T-helper 2 cell treated with Interferon-gamma antibody and Interleukin-4, amounts not matched to agents 5 μg/mL and 100 μg/mL, for 36 hours (primary cell): ENCODE results near the gene OLFML2A.
"Not testable (repeated sequence)": the region's sequence is repeated elsewhere in the genome, so short reads cannot be mapped to it uniquely, and the experiment has no call there.

Source experiments
- DNase-seq: peaks from one replicate; pipeline ENCODE4 v3.0.0; 2021; ENCODE audit warnings: low spot score
- H3K27ac Mint-ChIP-seq: one replicate; pipeline ENCODE4 v1.8.0; 2021; ENCODE audit warnings: mild to moderate bottlenecking, mixed read lengths
- H3K27me3 Mint-ChIP-seq: one replicate; pipeline ENCODE4 v1.8.0; 2021; ENCODE audit warnings: low read depth, mixed read lengths
- H3K36me3 Mint-ChIP-seq: one replicate; pipeline ENCODE4 v1.8.0; 2021; ENCODE audit warnings: low read depth, mixed read lengths
- H3K4me1 Mint-ChIP-seq: one replicate; pipeline ENCODE4 v1.8.0; 2021; ENCODE audit warnings: low read depth, mixed read lengths
- H3K4me3 Mint-ChIP-seq: one replicate; pipeline ENCODE4 v1.8.0; 2022; ENCODE audit warnings: mild to moderate bottlenecking, moderate library complexity, mixed read lengths
- H3K9me3 Mint-ChIP-seq: one replicate; pipeline ENCODE4 v1.8.0; 2021; ENCODE audit warnings: mixed read lengths

Gene OLFML2A

DNA sequence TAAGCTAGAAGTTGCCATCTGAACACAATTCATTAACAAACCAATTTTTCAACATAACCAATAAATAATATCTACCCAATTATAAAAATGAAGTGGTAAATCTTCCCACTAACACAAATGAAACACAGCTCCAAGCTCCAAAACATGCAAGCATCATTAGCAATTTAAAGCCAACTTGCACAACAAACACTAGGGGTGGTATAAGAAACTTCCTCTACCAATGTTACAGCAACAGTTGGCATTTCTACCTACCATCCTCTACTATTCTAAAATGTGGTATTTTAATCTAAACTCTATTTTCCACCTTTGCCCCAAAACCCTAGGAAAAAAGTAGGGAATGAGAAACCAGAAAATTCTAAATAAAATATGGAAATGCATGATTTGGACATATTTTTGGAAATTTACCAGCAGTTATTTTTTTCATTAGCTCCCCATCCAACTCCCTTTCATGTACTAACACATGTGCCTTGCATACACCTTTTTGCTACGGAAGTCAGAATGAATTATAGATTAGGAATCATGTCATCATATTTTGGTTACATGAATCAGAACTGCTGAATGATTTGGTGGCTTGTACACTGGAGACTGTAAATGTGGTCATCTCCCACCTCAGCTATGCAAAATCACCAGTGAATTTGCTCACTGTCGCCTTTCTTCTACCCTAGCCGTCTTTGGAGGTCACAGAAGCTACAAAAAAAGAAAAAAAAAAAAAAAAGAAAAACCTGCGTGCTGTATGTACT, 9.9 kb upstream of the OLFML2A start:
- Mint-ChIP-seq H3K27ac (no peak overlapping the region), H3K27me3 (peaks cover 81% of the 10 kb centered on the region), H3K36me3 (peaks cover 2% of the 10 kb centered on the region), H3K4me1 (peaks cover 14% of the 10 kb centered on the region), H3K9me3 (no peaks in the 10 kb centered on the region), H3K4me3 (no peak overlapping the region)
- no peak for DNase-seq

- peaks cover 2% of the 10 kb centered on the region for H3K36me3 Mint-ChIP-seq
- H3K27me3 Mint-ChIP-seq = peaks cover 81% of the 10 kb centered on the region
- no peak for DNase-seq
- no peaks in the 10 kb centered on the region for H3K9me3 Mint-ChIP-seq
- no peak overlapping the region for H3K27ac Mint-ChIP-seq
- peaks cover 21% of the 10 kb centered on the region for H3K4me1 Mint-ChIP-seq
- no peak overlapping the region for H3K4me3 Mint-ChIP-seq
Measured at GRCh38 chr9:124767821-124768220, 9.1 kb upstream of the OLFML2A start.

DNA sequence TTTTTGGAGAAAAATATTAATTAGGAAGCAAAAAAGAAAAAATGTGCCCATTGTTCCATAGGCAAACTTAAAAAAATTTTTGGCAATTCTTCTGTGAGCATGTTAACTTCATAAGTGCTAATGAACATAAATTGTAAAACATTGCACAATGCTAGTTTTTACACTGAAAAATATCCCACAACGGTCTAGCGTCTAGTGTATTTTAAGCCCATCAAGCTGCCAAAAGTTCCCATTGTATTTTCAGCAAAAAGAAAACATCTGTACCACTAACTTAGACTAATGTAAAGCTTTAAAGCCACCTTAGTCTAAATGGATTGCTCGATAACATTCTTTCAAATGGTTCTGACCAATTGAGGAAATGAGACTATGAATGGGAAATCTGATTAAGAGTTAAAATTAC, 8.6 kb upstream of the OLFML2A start:
- Mint-ChIP-seq H3K27ac (no peak overlapping the region), H3K4me1 (peaks cover 22% of the 10 kb centered on the region), H3K9me3 (no peaks in the 10 kb centered on the region), H3K36me3 (peaks cover 2% of the 10 kb centered on the region), H3K4me3 (no peak overlapping the region), H3K27me3 (peaks cover 77% of the 10 kb centered on the region)
- DNase-seq = no peak

GRCh38 chr9:124768750-124769548, 8.0 kb upstream of the OLFML2A start:
- H3K4me1 Mint-ChIP-seq = peaks cover 28% of the 10 kb centered on the region
- peak overlapping the region; percentile 88 for H3K4me3 Mint-ChIP-seq
- peaks cover 77% of the 10 kb centered on the region for H3K27me3 Mint-ChIP-seq
- no peak overlapping the region for H3K27ac Mint-ChIP-seq
- H3K9me3 Mint-ChIP-seq = no peaks in the 10 kb centered on the region
- DNase-seq = no peak
- peaks cover 2% of the 10 kb centered on the region for H3K36me3 Mint-ChIP-seq

- Mint-ChIP-seq H3K27ac (peak overlapping the region; percentile 58), H3K27me3 (peaks cover 75% of the 10 kb centered on the region), H3K4me3 (peak overlapping the region; percentile 88), H3K36me3 (peaks cover 2% of the 10 kb centered on the region), H3K4me1 (peaks cover 34% of the 10 kb centered on the region), H3K9me3 (no peaks in the 10 kb centered on the region)
- DNase-seq = peak; percentile 16
Measured at GRCh38 chr9:124769549-124770358, 7.2 kb upstream of the OLFML2A start.

DNA sequence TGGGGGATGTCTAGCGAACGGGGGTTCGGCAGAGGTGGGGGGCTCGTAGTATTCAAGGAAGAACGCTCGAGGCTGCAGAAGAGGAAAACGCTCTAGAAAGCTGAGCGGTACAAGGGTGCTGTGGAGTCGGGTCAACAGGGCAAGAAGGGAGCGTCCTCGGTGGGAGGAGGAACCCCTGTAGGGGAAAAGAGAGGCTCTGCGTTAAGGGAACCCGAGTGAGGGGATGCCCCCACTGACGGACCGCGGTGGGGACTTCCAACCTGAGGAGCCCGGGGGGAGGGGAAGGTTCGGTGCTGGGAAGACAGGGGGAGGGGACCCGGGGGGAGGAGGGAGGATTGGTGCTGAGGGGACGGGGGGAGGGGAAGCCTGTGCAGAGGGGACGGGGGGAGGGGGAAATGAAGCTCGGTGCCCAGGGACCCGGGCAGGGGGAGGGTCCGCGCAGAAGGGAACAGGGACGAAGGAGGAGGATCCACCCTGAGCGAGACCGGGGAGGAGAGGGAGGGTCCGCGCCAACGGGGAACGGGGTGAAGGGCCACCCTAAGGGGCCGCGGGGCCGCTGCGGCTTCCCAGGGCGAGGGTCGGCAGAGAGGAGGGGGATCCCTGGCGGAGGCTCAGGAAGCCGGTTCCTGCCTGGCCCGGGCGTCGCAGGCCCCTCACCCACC, 6.4 kb upstream of the OLFML2A start:
- Mint-ChIP-seq H3K27ac (peak overlapping the region; percentile 58), H3K4me1 (peaks cover 34% of the 10 kb centered on the region), H3K4me3 (peak overlapping the region; percentile 88)

DNA sequence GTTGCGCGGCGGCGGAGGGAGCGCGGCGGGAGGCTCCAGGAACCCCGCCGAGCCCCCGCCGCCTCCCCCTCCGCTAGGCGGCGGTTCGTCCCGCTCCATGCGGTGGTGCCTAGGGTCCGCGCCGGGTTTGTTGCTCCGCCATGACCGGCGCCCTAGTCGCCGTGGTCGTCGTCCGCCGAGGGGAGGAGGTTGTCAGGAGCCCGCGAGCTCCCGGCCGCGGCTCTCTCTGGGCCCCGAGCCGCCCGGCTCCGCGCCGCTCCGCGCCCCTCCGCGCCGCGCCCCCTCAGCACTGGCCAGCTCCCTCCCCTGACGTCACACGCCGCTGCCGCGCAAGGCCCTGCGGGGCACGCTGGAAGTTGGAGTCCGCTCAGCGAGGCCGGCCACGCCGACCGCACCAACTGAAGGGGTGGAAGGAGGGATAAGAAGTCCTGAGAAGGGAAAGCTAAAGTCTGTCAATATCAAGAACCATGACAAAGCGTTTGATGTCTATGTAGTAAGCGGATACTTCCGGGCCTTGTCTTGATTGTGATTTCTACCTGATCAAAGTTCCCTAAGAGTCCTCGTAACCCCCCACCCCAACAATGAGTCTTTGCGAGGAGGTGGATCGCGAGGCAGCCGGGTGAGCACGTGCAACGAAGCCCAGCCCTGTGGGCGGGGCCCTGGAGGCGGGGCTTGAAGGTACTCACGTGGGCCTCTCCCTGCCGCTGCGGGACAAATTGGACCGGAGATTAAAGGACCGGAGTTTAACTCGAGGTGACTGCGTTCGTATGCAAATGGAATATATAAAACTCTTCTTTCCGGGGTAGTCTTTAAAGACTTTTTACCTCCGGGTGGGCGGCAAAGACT, 5.7 kb upstream of the OLFML2A start, which contains the start of gene NR6A1:
TSS of gene NR6A1 (minus strand) at position 291 of the 846 bp plus-strand sequence.
- peaks cover 36% of the 10 kb centered on the region for H3K4me1 Mint-ChIP-seq
- H3K9me3 Mint-ChIP-seq = no peaks in the 10 kb centered on the region
- peak within 1 kb of the TSS; percentile 88 for H3K4me3 Mint-ChIP-seq
- DNase-seq = peak; percentile 93
- H3K27ac Mint-ChIP-seq = peak within 1 kb of the TSS; percentile 82
- peaks cover 78% of the 10 kb centered on the region for H3K27me3 Mint-ChIP-seq
- peaks cover 2% of the 10 kb centered on the region for H3K36me3 Mint-ChIP-seq

More for the DNA sequence above, 6.4 kb upstream of the OLFML2A start:
- Mint-ChIP-seq H3K9me3 (no peaks in the 10 kb centered on the region), H3K27me3 (peaks cover 76% of the 10 kb centered on the region), H3K36me3 (peaks cover 2% of the 10 kb centered on the region)
- no peak for DNase-seq

- peak overlapping the region; percentile 82 for H3K27ac Mint-ChIP-seq
Measured at GRCh38 chr9:124771867-124772679, 4.9 kb upstream of the OLFML2A start.

GRCh38 chr9:124772877-124773276, 4.1 kb upstream of the OLFML2A start:
- not testable (repeated sequence) for H3K27ac Mint-ChIP-seq, H3K9me3 Mint-ChIP-seq, H3K36me3 Mint-ChIP-seq, DNase-seq
- peak overlapping the region; percentile 82 for H3K4me3 Mint-ChIP-seq
- H3K27me3 Mint-ChIP-seq = peaks cover 71% of the 10 kb centered on the region
- peaks cover 40% of the 10 kb centered on the region for H3K4me1 Mint-ChIP-seq

More at GRCh38 chr9:124771867-124772679, 4.9 kb upstream of the OLFML2A start:
- Mint-ChIP-seq H3K36me3 (peaks cover 2% of the 10 kb centered on the region), H3K4me3 (peak overlapping the region; percentile 82), H3K9me3 (no peaks in the 10 kb centered on the region), H3K4me1 (peaks cover 40% of the 10 kb centered on the region), H3K27me3 (peaks cover 75% of the 10 kb centered on the region)
- peak; percentile 35 for DNase-seq

DNA sequence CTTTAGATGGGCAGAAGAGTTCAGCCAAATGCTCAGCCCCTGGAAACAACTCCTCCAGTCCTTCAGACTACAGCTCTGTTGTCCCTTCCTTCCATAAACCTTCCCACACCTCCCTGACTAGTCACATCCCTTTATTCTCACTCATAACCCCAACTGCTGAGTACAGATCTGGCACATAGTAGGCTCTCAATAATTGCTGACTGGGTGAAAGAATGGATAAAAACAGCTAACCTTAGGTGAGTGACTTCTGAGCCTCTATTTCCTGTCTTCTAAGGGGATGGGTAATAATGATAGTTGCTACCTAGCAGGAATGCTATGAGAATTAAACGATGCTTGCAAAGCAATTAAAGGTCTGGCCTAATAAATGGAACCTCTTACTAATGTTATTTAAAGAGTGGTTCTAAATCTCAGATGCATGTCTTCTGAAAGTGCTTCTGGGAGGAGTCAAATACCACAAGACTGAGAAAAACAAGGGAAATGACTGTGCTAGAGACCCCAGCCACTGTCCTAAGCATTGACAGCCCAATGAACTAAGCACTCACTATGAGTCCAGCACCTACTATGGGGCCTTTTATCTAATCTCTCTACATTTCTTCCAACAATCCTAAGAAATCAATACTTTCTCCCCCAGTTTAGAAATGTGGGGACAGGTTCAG, 3.3 kb upstream of the OLFML2A start:
- Mint-ChIP-seq H3K4me3 (no peak overlapping the region), H3K9me3 (no peaks in the 10 kb centered on the region), H3K4me1 (peaks cover 40% of the 10 kb centered on the region), H3K27ac (no peak overlapping the region), H3K36me3 (peaks cover 2% of the 10 kb centered on the region), H3K27me3 (peaks cover 65% of the 10 kb centered on the region)
- no peak for DNase-seq

DNA sequence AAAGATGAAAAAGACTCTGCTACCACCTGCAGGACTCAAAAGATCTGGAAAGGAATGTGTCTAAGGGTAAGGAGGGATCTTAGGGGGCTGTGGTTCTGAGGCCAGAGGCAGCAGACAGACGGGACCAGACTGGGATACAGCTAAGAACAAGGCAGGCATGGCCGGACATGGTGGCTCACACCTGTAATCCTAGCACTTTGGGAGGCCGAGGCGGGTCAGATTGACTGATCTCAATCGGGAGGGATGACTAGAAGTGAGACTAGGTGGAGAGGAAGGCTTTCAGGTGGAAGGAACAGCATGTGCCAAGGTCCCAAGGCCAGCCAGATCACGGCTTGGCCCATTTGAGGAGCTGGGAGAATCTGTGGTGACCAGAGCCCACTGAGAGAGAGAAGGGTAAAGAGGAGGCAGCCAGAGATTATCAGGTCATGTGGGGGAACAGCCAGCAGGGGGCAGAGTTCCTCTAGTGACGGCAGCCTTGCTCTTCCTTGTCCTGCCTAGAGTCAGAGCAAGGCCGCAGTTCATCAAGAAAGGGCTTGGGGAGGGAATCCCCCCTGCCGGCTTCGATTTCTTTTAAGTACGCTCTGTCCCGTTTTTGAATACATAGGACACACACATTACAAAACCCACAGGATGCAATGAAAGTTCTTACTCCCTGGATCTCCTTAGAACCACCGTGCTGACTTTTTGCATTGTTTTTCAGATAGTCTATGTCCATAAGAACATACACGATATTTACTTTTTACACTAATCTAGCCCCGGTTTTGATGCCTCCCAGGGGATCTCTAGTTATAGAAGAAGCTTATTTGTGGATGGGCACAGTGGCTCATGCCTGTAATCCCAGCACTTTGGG, 2.6 kb upstream of the OLFML2A start:
- peak overlapping the region; percentile 7 for H3K4me3 Mint-ChIP-seq
- DNase-seq = peak; percentile 76
- no peaks in the 10 kb centered on the region for H3K9me3 Mint-ChIP-seq
- H3K27ac Mint-ChIP-seq = no peak overlapping the region
- H3K4me1 Mint-ChIP-seq = peaks cover 36% of the 10 kb centered on the region
- peaks cover 64% of the 10 kb centered on the region for H3K27me3 Mint-ChIP-seq
- peaks cover 2% of the 10 kb centered on the region for H3K36me3 Mint-ChIP-seq
